ENCODE measurements around the gene IRX6. TPM values are rescaled to one million over a fixed set of nuclear protein-coding genes. Genes with fewer than 3 reads are reported as not detected.

IRX6 gene
- total RNA-seq, 2 donors from 2014 or later: not detected

DNA sequence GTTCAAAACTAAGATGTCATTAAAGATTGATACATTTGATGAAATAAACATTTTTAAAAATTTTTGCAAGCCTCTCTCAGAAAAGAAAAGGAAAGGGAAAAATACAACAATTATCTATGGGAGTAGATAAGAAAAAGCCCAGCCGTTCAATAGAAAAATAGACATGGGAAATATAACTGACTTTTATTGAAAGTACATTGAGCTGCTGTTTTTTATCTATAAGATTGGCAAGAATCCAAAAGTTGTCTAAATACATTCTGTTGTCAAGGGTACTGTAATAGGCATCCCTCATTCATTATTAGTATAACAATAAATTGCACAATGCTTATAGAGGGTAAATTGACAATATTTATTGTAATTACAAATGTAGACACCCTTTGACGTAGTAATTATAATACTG lies 38.4 kb upstream of the IRX6 start:
- Histone ChIP-seq H3K9me3 (peaks cover 7% of the 10 kb centered on the region), H3K4me1 (ENCODE audit: control insufficient read depth in 1 of 2, low read depth in 2 of 2) (no peaks in the 10 kb centered on the region), H3K4me3 (no peak overlapping the region), H3K36me3 (no peaks in the 10 kb centered on the region), H3K27ac (no peak overlapping the region), H3K27me3 (replicated peaks; ENCODE audit: insufficient read depth) (no peaks in the 10 kb centered on the region)
- ATAC-seq (ENCODE audit: insufficient number of reproducible peaks, low FRiP score, low read depth) (no peak), DNase-seq (ENCODE audit: low spot score) (no peak)
- TF ChIP-seq, protein P1, sequence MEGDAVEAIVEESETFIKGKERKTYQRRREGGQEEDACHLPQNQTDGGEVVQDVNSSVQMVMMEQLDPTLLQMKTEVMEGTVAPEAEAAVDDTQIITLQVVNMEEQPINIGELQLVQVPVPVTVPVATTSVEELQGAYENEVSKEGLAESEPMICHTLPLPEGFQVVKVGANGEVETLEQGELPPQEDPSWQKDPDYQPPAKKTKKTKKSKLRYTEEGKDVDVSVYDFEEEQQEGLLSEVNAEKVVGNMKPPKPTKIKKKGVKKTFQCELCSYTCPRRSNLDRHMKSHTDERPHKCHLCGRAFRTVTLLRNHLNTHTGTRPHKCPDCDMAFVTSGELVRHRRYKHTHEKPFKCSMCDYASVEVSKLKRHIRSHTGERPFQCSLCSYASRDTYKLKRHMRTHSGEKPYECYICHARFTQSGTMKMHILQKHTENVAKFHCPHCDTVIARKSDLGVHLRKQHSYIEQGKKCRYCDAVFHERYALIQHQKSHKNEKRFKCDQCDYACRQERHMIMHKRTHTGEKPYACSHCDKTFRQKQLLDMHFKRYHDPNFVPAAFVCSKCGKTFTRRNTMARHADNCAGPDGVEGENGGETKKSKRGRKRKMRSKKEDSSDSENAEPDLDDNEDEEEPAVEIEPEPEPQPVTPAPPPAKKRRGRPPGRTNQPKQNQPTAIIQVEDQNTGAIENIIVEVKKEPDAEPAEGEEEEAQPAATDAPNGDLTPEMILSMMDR (IDR thresholded peaks at IDR 0.05): no peak

DNA sequence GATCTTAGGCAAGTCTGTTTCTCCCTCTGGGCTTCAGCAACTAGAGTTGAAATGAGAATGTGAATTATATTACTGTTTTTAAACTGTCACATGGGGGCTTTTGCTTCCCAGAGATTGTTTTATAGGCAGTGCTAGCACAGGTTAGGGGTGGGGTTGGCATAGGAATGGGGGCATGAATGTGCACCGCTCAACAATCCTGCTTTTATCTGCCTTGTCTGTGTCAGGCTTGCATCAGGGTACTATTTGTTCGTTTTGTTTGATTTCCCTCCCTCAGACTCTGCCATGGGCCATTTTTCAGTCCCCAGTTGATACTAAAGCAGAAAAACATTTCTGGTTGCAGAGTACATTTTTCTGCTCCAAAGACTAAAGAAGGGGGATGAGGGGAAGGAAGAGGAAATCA lies 34.6 kb upstream of the IRX6 start:
- Histone ChIP-seq H3K36me3 (no peaks in the 10 kb centered on the region), H3K27ac (no peak overlapping the region), H3K9me3 (peaks cover 7% of the 10 kb centered on the region), H3K4me1 (ENCODE audit: control insufficient read depth in 1 of 2, low read depth in 2 of 2) (no peaks in the 10 kb centered on the region), H3K27me3 (replicated peaks; ENCODE audit: insufficient read depth) (no peaks in the 10 kb centered on the region), H3K4me3 (no peak overlapping the region)
- TF ChIP-seq, protein P1 (IDR thresholded peaks at IDR 0.05): no peak
- no peak for DNase-seq (ENCODE audit: low spot score)
- ATAC-seq (ENCODE audit: insufficient number of reproducible peaks, low FRiP score, low read depth): no peak

DNA sequence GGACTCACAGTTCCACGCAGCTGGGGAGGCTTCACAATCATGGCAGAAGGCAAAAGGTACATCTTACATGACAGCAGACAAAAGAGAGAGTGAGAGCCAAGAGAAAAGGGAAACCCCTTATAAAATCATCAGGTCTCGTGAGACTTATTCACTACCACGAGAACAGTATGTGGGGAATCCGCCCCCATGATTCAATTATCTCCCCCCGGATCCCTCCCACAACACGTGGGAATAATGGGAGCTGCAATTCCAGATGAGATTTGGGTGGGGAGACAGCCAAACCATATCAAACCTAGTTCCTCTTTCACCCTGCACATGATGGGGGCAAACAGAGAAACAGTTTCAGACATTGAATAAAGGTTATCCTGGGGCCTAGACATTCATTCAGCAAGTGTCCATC lies 32.2 kb upstream of the IRX6 start:
- no peak overlapping the region for H3K27ac ChIP-seq
- no peak overlapping the region for H3K4me3 ChIP-seq
- TF ChIP-seq, protein P1 (IDR thresholded peaks at IDR 0.05): no peak
- H3K36me3 ChIP-seq: no peaks in the 10 kb centered on the region
- DNase-seq (ENCODE audit: low spot score) (no peak), ATAC-seq (ENCODE audit: insufficient number of reproducible peaks, low FRiP score, low read depth) (no peak)
- H3K27me3 ChIP-seq (replicated peaks; ENCODE audit: insufficient read depth): no peaks in the 10 kb centered on the region
- H3K9me3 ChIP-seq: peaks cover 7% of the 10 kb centered on the region
- no peaks in the 10 kb centered on the region for H3K4me1 ChIP-seq (ENCODE audit: control insufficient read depth in 1 of 2, low read depth in 2 of 2)

DNA sequence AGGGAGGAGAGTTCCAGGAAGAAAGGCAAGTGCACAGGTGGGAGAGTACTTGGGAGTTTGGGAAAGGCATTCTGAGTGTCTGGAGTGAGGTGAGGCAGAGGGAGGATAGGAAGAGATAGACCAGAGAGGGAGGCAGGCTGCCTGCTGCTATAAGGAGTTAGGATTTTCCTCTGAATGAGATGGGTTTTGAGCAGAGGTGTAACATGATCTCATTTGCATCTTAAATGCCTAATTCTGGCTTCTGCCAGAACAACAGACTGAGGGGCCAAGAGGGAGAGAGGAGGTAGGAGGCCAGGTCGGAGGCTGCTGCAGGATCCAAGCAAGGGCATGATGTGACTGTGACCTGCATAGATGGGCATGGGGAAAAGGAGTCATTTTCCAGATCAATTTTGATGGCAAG lies 31.5 kb upstream of the IRX6 start:
- Histone ChIP-seq H3K9me3 (peaks cover 7% of the 10 kb centered on the region), H3K4me1 (ENCODE audit: control insufficient read depth in 1 of 2, low read depth in 2 of 2) (no peaks in the 10 kb centered on the region), H3K4me3 (no peak overlapping the region), H3K27me3 (replicated peaks; ENCODE audit: insufficient read depth) (no peaks in the 10 kb centered on the region), H3K27ac (no peak overlapping the region), H3K36me3 (no peaks in the 10 kb centered on the region)
- ATAC-seq (ENCODE audit: insufficient number of reproducible peaks, low FRiP score, low read depth) (no peak), DNase-seq (ENCODE audit: low spot score) (no peak)
- TF ChIP-seq, protein P1 (IDR thresholded peaks at IDR 0.05): no peak

DNA sequence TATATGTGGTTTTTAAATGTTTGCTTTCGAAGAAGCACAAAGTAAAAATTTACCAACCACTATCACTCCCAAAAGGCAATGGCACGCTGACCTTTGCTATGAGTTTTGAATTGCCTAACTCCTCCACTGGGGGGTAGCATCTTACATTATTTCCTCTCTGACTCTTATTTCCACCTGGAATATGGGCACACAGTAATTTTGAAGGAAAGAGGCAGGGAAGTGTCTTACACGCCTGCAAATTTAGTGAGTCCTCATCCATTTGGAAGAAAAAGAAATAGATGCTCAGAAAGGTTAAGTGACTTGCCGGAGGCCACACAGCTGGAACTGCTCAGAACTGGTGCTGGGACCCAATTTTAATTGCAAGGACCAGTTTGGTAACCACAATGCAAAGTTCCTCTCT lies 29.9 kb upstream of the IRX6 start:
- Histone ChIP-seq H3K36me3 (no peaks in the 10 kb centered on the region), H3K27me3 (replicated peaks; ENCODE audit: insufficient read depth) (no peaks in the 10 kb centered on the region), H3K4me3 (no peak overlapping the region), H3K9me3 (no peaks in the 10 kb centered on the region), H3K4me1 (ENCODE audit: control insufficient read depth in 1 of 2, low read depth in 2 of 2) (no peaks in the 10 kb centered on the region), H3K27ac (no peak overlapping the region)
- ATAC-seq (ENCODE audit: insufficient number of reproducible peaks, low FRiP score, low read depth): no peak
- TF ChIP-seq, protein P1 (IDR thresholded peaks at IDR 0.05): no peak
- DNase-seq (ENCODE audit: low spot score): no peak
